ENCODE data around the gene MSH3.
"Not testable (repeated sequence)": the region's sequence is repeated elsewhere in the genome, so short reads cannot be mapped to it uniquely, and the experiment has no call there.

The MSH3 gene

DNA sequence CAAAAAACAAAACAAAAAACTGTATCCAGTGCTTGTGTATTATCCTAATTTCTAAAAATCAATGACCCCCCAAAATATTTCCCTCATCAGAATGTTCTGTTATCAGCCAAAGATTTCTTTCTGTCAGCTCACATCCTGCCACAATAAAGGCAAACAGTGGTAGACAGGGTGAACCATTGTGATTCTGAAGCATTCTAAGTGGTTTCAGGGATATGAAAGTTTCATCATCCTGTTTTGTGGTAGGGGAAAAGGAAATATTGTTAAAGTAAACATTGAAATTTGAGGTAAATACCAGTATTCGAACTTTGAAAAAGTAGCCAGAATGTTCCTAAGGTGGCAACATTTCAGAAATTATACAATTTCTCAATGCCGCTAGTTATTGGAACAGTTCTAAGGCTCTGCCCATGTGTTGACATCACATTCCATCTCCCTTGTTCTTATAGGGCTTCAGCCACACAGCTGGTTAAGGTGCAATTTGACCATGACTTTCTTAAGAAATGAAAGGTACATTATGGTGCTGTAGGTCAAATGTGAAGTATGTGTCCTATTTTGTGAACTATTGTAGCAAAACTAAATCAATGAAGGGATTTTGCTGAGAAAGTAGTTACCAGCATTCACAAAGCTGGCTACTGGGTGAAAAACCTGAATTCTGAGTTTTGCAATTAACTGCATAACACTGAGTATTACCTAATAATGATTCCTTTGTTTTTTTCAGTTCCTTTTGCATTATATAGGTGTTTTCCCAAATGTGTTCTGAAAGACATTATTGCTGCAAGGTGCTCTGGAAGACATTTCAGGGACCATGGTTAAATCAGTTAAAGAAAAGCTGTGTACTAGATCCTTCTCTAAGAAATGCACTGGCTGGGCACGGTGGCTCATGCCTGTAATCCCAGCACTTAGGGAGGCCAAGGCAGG lies 198.1 kb downstream of the MSH3 start:
- DNase-seq (ENCODE audit: low read depth in 2 of 2): no peak

DNA sequence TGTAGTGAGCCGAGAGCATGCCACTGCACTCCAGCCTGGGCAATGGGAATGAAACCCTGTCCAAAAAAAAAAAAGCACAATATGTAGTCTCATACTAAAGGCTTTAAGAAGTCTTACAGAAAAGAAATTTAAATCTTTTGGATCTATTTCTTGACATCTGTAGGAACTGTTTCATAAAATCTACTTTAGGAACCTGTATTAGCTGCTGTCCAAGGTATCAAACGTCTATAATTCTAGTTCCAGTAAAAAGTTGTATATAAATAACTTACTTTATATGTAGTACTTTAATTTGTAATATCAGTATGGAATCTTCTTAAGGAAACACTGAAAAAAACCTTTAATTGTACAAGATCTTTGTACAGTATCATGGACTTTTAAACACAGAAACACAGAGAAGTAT lies 199.0 kb downstream of the MSH3 start:
- no peak for DNase-seq (ENCODE audit: low read depth in 2 of 2)

DNA sequence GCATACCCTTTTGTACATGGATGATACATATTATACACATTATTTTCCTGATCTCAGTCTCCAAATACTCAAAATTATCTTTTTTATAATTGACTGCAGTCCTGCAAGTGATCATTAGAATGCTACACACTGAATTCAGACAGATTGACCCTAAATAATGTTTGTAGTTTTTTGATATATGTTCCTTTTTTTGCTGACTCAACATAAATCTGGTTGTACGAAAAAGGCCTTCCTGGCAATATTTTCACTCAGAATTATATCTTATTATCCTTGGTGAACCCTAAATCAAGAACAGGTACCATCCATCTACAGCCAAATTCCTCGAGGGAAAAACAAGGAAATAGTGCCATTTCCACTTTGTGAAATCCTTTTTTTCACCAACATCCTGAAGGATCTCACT lies 200.1 kb downstream of the MSH3 start:
- DNase-seq (ENCODE audit: low read depth in 2 of 2): no peak

DNA sequence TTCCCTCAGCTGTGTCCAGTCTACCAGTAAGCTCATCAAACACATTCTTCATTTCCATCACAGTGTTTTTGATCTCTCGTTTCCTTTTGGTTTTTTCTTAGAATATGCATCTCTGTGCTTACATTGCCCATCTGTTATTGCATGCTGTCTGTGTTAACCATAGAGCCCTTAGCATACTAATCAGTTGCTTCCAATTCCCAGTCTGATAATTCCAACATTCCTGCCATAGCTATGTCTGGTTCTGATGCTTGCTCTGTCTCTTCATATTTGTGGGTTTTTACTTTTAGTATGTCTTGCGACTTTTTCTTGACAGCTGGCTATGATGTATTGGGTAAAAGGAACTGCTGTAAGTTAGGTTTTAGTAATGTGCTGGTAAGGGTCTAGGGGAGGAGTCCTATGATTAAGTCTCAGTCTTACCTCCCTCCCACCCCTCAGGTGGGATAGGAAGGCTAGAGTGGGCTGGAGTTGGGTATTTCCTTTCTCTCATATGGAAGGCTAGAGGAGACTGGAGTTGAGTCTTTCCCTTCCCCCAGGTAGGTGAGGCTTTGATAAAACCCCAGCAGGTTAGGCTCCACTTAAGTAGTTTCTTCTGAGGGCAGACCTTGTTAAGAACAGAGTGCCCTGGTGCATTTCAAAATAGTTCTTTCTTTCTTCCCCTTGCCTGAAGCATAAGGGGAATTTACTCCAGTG lies 206.6 kb downstream of the MSH3 start:
- peak; percentile 70 to 73 for DNase-seq (ENCODE audit: low read depth in 2 of 2)

DNA sequence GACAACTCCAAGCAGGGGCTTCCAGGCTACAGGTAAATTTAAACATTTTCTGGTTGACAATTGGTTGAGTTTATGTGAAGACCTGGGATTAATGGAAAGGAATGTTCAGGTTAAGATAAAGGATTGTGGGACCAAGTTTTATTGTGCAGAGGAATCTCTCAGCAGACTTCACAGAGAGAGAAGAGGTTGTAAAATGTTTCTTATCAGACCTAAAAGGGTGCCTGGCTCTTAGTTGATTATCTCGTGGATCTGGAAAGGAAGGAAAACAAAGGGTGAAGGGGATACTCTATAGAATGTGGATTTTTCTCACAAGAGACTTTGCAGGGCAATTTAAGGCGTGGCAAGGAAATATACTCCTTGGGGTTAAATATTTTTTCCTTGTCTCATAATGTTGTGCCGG lies 209.3 kb downstream of the MSH3 start:
- no peak for DNase-seq (ENCODE audit: low read depth in 2 of 2)

DNA sequence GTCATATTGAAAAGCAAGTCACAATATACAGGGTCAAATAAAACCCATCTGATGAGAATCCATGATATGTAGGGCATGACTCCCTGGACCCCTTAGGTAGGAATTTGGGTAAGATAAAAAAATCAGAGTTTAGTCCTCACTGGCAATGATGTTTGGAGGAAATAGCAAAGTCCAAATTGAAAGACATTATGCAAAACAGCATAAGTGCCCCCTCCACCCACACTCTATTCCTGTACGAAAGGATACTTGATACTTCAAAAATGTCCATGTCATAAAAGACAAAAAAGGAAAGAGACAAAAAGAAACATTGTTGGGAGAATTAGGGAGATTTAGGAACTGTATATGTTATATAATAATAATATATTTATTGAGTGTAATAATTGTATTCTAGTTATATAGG lies 209.7 kb downstream of the MSH3 start:
- DNase-seq (ENCODE audit: low read depth in 2 of 2): no peak

- no peak for DNase-seq (ENCODE audit: low read depth in 2 of 2)
These were observed 210.4 kb downstream of the MSH3 start for GRCh38 chr5:80864706-80865435.

GRCh38 chr5:80865551-80865950 lies 211.1 kb downstream of the MSH3 start:
- peak; percentile 17 to 18 for DNase-seq (ENCODE audit: low read depth in 2 of 2)

DNA sequence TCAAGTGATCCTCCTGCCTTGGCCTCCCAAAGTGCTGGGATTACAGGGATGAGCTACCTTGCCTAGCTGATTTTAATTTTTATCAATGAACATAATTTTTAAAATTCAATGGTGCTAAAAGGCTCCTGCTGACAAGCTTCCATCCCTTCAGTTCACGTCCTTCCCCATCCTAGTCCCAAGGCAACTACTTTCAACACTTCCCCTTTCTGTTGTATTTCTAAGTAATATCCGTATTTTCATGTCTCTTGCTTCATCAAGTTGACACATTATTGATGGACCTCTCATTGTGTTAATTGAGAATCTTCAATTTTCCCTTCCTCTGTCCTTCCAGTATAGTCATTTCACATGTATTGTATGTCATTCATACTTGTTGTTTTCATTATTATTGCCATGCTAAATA lies 211.9 kb downstream of the MSH3 start:
- DNase-seq (ENCODE audit: low read depth in 2 of 2): no peak

DNA sequence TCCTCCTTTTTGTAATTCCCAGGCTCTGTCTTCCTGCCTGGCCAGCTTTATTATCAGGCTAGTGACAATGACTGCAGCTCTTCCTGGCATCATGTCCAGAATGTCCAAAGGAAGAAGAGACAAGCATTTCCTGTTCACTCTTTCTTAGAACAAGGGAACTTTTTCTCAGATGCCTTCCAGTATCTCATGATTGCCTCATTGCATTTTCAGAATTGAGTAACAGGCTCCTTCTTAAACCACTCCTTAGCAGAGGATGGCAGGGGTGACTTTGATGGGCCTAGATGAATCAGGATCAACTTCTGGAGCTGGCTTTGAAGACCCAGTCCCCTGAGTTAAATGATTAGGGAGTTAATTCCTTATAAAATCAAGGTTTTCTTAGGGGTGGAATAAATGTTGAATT lies 212.8 kb downstream of the MSH3 start:
- DNase-seq (ENCODE audit: low read depth in 2 of 2): no peak

- no peak for DNase-seq (ENCODE audit: low read depth in 2 of 2)
These were observed 216.0 kb downstream of the MSH3 start for GRCh38 chr5:80870442-80870841.

- DNase-seq (ENCODE audit: low read depth in 2 of 2): peak in 1 of 2 experiments; percentile 9
These were observed 217.1 kb downstream of the MSH3 start for GRCh38 chr5:80871541-80871961.

DNA sequence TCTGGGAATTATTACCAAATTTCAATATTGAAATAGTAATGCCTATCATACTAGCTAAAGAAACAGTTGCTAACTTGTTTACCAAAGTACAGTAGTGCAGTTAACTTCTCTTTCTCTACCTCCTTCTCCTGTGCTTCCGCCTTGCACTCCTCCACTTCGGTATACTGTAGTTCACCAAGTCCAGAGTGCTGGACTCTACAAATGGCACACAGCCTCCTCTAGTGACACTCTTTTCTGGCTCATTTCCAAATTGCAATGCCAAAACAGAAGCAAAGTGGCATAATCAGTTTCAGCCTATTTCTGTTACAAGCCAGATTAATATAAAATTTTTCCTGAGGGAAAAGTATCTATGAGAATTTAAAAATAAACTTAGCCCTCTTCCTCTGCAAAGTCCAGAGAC lies 219.7 kb downstream of the MSH3 start:
- DNase-seq (ENCODE audit: low read depth in 2 of 2): no peak

GRCh38 chr5:80877592-80877991 lies 223.1 kb downstream of the MSH3 start:
- no peak for DNase-seq (ENCODE audit: low read depth in 2 of 2)

- no peak for DNase-seq (ENCODE audit: low read depth in 2 of 2)
These were observed 227.3 kb downstream of the MSH3 start for GRCh38 chr5:80881726-80882125.

GRCh38 chr5:80883390-80883789 lies 228.9 kb downstream of the MSH3 start:
- not testable (repeated sequence) for DNase-seq (ENCODE audit: low read depth in 2 of 2)

DNA sequence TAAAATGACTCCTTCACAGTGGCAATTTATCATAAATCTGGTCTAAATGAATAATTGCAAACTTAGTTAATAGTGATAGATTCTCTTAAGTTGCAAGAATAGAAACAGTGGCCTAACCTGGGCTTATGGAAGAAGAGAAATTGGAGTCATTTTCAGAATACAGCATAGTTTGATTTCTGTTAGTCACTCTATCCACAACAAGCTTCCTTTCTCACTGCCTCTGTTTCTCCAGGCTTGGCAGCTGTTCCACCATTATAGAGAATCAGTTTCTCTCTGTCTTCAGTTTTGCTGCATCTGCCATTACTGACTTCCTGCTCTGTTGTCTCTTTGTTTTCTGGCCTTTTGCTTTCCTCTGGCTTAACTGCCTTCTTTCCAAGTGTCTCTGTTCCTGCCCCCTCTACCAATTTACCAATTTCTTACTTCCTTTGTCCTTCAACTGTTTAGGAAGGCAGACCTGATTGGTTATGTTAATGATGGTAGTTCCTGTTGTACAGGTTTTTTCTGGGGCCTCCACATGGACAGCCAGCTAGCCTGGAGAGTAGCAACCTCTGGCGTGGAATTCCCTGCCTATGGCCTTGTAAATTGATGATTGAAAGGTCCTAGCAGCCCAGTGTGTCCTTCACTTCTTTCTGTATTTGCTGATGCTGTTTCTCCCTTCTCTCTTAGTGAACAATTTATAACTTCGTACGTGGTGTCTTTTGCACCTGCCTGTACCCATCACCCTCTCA lies 229.8 kb downstream of the MSH3 start:
- no peak for DNase-seq (ENCODE audit: low read depth in 2 of 2)

DNA sequence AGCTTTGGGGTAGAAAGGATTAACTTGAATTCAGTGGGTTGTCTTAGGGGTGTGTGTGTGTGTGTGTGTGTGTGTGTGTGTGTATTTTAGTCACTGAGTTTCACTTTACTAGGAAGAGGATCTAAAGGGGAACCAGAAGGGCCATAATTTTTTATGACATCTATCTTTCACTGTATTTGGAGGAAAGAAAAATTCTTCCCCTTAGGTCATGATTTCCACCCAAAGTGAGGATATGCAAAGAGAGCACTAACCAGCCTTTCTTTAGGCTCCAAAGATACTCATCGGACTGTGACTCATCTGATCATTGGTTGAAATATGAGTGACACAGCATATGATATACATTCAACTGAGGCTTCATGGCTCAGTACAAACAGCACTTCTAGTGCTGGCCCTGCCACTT lies 230.5 kb downstream of the MSH3 start:
- no peak for DNase-seq (ENCODE audit: low read depth in 2 of 2)

GRCh38 chr5:80885396-80886000 lies 231.0 kb downstream of the MSH3 start:
- peak in 1 of 2 experiments; percentile 5 for DNase-seq (ENCODE audit: low read depth in 2 of 2)

- DNase-seq (ENCODE audit: low read depth in 2 of 2): no peak
These were observed 239.6 kb downstream of the MSH3 start for GRCh38 chr5:80894083-80894482.

DNA sequence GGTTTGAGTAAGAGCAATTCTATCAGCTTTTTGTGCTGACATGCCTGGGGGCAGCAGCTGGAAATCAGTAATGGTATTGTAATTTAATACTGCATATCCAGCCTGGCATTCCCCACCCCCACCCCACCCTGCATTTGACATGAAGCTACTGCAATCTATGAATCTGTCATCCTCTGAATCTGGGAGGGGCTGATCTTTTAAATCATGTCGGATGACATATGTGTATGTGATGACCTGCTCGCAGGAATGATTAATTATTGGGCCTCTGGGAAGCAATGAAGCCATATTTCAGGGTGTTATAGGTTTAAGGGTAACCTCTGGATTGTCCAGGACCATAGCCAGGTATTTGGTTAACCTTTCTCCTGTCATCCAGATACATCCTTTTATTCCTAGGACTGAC lies 241.1 kb downstream of the MSH3 start:
- no peak for DNase-seq (ENCODE audit: low read depth in 2 of 2)
